Measurements from ENCODE around the gene SAMD4B.
A peak's percentile ranks its signal among the peaks of the same experiment; 100 is the strongest.

The SAMD4B gene

GRCh38 chr19:39426170-39426569, 83.9 kb downstream of the SAMD4B start:
- H3K27me3 ChIP-seq (ENCODE audit: control insufficient read depth, insufficient read depth, low read length, poor library complexity, severe bottlenecking), result no peaks in the 10 kb centered on the region
- 63 to 71% methylated on average over 5 of the region's 5 CpGs for WGBS, 2 experiments
- peaks cover 15% of the 10 kb centered on the region for H3K4me1 ChIP-seq (ENCODE audit: control insufficient read depth, insufficient read depth, low read length)
- H3K36me3 ChIP-seq (ENCODE audit: control insufficient read depth, insufficient read depth, low read length), result peaks cover 30% of the 10 kb centered on the region
- H3K9me3 ChIP-seq (ENCODE audit: control insufficient read depth, low read length), result no peaks in the 10 kb centered on the region
- no peak overlapping the region for H3K4me3 ChIP-seq (ENCODE audit: insufficient read depth, low read depth, low read length)
- peak overlapping the region; percentile 44 for H3K27ac ChIP-seq (ENCODE audit: insufficient read depth, low read depth, low read length, poor library complexity, severe bottlenecking)

DNA sequence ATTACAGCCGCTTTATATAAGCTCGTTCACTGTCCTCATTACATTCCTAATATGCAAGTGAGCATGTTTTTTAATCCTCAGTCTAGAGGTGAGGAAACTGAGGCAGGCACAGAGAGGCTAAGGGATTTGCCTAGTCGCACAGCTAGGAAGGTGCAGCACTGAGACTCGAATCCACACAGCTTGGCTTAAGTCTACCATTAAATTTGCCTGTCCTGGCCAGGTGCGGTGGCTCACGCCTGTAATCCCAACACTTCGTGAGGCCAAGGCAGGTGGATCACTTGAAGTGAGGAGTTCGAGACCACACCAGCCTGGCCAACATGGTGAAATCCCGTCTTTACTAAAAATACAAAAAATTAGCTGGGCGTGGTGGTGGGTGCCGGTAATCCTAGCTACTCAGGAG, 85.5 kb downstream of the SAMD4B start:
- no peaks in the 10 kb centered on the region for H3K9me3 ChIP-seq (ENCODE audit: control insufficient read depth, low read length)
- 95% methylated on average over 11 of the region's 11 CpGs for WGBS, 2 experiments
- no peak overlapping the region for H3K4me3 ChIP-seq (ENCODE audit: insufficient read depth, low read depth, low read length)
- peaks cover 15% of the 10 kb centered on the region for H3K4me1 ChIP-seq (ENCODE audit: control insufficient read depth, insufficient read depth, low read length)
- peaks cover 19% of the 10 kb centered on the region for H3K36me3 ChIP-seq (ENCODE audit: control insufficient read depth, insufficient read depth, low read length)
- no peaks in the 10 kb centered on the region for H3K27me3 ChIP-seq (ENCODE audit: control insufficient read depth, insufficient read depth, low read length, poor library complexity, severe bottlenecking)
- no peak overlapping the region for H3K27ac ChIP-seq (ENCODE audit: insufficient read depth, low read depth, low read length, poor library complexity, severe bottlenecking)

- peaks cover 15% of the 10 kb centered on the region for H3K4me1 ChIP-seq (ENCODE audit: control insufficient read depth, insufficient read depth, low read length)
- peak overlapping the region; percentile 14 for H3K4me3 ChIP-seq (ENCODE audit: insufficient read depth, low read depth, low read length)
- H3K9me3 ChIP-seq (ENCODE audit: control insufficient read depth, low read length), result no peaks in the 10 kb centered on the region
- no peaks in the 10 kb centered on the region for H3K27me3 ChIP-seq (ENCODE audit: control insufficient read depth, insufficient read depth, low read length, poor library complexity, severe bottlenecking)
- WGBS, 2 experiments, result 22 to 24% methylated on average over 23 of the region's 23 CpGs
- peaks cover 20% of the 10 kb centered on the region for H3K36me3 ChIP-seq (ENCODE audit: control insufficient read depth, insufficient read depth, low read length)
- peak overlapping the region; percentile 91 for H3K27ac ChIP-seq (ENCODE audit: insufficient read depth, low read depth, low read length, poor library complexity, severe bottlenecking)
Measured at GRCh38 chr19:39428283-39429112, 86.3 kb downstream of the SAMD4B start.

DNA sequence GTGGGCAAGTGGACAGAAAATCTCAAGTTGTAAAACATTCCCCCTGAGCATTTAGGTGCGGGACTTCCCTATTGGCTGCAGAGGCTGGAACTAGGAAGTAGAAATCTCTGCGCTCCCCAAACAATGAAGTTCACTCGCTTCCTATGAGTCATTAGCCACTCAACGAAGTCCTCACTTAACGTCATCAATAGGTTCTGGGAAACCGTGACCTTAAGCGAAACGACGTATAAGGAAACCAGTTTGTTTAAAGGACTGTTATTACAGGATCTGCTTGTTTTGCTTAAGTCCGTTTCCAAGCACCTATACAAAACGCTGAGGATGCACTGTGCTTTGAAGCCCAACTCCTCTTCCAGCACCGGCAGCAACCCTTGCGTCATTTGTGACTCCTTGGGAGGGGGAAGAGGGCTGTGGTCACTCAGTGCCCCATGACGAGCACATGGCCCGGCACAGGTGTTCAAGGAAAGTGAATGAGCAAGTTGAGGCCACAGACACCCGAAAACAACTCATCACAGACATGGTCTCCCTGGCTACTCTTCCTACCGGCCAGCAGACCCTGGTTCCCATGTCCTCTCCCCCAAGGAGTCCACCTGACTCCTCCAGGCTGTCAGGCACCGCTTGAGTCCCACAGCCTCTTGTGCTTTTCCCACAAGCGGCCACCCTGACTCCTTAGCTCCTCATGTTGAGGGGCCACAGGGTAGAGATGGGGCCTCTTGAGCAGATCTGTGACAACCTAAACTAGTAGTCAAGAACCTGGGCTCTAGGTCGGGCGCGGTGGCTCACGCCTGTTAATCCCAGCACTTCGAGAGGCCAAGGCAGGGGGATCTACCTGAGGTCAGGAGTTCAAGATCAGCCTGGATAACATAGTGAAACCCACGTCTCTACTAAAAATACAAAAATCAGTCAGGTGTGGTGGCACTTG, 88.7 kb downstream of the SAMD4B start:
- peak overlapping the region; percentile 17 for H3K27ac ChIP-seq (ENCODE audit: insufficient read depth, low read depth, low read length, poor library complexity, severe bottlenecking)
- 85 to 87% methylated on average over 25 of the region's 25 CpGs for WGBS, 2 experiments
- no peaks in the 10 kb centered on the region for H3K27me3 ChIP-seq (ENCODE audit: control insufficient read depth, insufficient read depth, low read length, poor library complexity, severe bottlenecking)
- H3K4me3 ChIP-seq (ENCODE audit: insufficient read depth, low read depth, low read length), result no peak overlapping the region
- no peaks in the 10 kb centered on the region for H3K9me3 ChIP-seq (ENCODE audit: control insufficient read depth, low read length)
- H3K4me1 ChIP-seq (ENCODE audit: control insufficient read depth, insufficient read depth, low read length), result peaks cover 23% of the 10 kb centered on the region
- peaks cover 24% of the 10 kb centered on the region for H3K36me3 ChIP-seq (ENCODE audit: control insufficient read depth, insufficient read depth, low read length)

DNA sequence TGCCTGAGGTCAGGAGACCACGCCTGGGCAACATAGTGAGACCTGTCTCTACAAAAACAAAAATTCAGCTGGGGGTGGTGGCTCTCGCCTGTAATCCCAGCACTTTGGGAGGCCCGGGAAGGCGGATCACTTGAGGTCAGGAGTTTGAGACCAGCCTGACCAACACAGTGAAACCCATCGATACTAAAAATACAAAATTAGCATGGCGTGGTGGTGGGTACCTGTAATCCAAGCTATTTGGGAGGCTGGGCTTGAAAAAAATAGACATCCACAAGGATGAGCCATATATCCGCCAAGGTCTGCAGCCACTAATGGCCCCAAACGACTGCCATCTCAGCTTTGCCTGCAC, 90.4 kb downstream of the SAMD4B start:
- no peak overlapping the region for H3K27ac ChIP-seq (ENCODE audit: insufficient read depth, low read depth, low read length, poor library complexity, severe bottlenecking)
- H3K36me3 ChIP-seq (ENCODE audit: control insufficient read depth, insufficient read depth, low read length), result peaks cover 24% of the 10 kb centered on the region
- H3K4me3 ChIP-seq (ENCODE audit: insufficient read depth, low read depth, low read length), result no peak overlapping the region
- WGBS, 2 experiments, result 96% methylated on average over 8 of the region's 8 CpGs
- H3K9me3 ChIP-seq (ENCODE audit: control insufficient read depth, low read length), result no peaks in the 10 kb centered on the region
- H3K4me1 ChIP-seq (ENCODE audit: control insufficient read depth, insufficient read depth, low read length), result peaks cover 23% of the 10 kb centered on the region
- H3K27me3 ChIP-seq (ENCODE audit: control insufficient read depth, insufficient read depth, low read length, poor library complexity, severe bottlenecking), result no peaks in the 10 kb centered on the region

DNA sequence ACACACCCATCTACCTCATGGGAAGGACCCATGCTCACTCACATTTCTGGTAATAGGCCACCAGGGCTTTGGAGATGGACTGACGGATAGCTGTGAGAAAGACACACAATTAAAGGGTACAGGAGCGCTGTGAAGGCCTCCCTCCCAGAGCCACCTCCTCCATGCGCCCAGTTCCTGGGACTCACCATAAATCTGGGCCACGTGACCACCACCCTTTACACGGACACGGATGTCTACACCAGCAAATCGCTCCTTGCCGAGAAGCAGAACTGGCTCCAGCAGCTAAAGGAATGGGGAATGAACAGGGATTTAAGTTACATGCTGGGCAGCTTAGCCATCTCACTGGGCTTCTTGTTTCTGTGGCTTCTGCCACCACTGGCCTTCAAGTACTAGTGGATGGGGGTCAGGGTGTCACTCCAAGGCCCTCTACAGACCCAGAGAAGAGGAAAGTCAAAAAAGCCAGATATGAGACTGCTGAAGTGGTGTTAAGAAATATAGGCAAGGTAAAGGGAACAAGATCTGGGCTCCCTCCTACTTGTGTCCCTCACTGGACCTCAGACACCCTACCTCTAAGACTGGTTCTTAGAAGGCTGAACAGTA, 91.4 kb downstream of the SAMD4B start:
- Histone ChIP-seq H3K27ac (ENCODE audit: insufficient read depth, low read depth, low read length, poor library complexity, severe bottlenecking) (no peak overlapping the region), H3K9me3 (ENCODE audit: control insufficient read depth, low read length) (no peaks in the 10 kb centered on the region), H3K36me3 (ENCODE audit: control insufficient read depth, insufficient read depth, low read length) (peaks cover 24% of the 10 kb centered on the region), H3K27me3 (ENCODE audit: control insufficient read depth, insufficient read depth, low read length, poor library complexity, severe bottlenecking) (no peaks in the 10 kb centered on the region), H3K4me3 (ENCODE audit: insufficient read depth, low read depth, low read length) (no peak overlapping the region), H3K4me1 (ENCODE audit: control insufficient read depth, insufficient read depth, low read length) (peaks cover 22% of the 10 kb centered on the region)
- 97 to 98% methylated on average over 8 of the region's 8 CpGs for WGBS, 2 experiments

DNA sequence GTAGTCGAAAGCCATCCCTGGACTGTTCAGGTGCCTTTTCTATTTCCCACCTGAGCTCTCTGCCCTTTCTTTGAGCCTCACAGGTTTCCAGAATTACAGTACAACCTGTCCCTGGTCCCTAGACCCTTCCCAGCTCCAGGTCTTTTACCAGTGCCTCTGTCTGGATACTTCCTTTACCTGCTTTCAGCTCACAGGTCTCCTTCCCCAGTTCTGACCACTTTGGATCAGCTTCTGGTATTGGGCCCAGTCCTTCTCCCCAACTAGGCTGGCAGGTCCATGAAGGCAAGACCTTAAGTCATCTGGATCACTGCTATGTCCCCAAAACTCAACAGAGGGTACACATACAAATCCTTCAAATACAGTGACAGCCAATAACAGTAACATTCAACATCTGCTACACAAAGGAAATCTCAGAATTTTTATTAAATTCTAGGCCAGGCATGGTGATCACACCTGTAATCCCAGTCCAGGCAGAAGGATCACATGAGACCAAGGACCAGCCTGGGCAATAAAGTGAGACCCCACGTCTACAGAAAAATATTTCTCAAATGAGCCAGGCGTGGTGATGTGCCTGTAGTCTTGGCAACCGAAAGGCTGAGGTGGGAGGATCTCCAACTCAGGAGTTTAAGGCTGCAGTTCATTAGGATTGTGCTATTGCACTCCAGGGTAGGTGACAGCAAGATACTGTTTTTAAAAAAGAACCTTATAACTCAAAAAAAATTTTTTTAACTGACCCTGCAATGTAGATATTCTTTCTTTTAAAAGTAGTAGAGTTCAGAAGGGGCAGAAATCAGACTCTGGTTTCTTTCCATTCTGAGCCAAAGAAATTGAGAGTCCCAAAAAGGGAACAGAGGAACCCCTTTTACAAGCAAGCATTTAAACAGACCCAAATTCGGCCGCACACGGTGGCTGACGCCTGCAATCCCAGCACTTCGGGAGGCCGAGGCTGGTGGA, 92.2 kb downstream of the SAMD4B start:
- Histone ChIP-seq H3K27me3 (ENCODE audit: control insufficient read depth, insufficient read depth, low read length, poor library complexity, severe bottlenecking) (no peaks in the 10 kb centered on the region), H3K9me3 (ENCODE audit: control insufficient read depth, low read length) (no peaks in the 10 kb centered on the region), H3K36me3 (ENCODE audit: control insufficient read depth, insufficient read depth, low read length) (peaks cover 24% of the 10 kb centered on the region), H3K4me3 (ENCODE audit: insufficient read depth, low read depth, low read length) (peak overlapping the region; percentile 70), H3K27ac (ENCODE audit: insufficient read depth, low read depth, low read length, poor library complexity, severe bottlenecking) (no peak overlapping the region), H3K4me1 (ENCODE audit: control insufficient read depth, insufficient read depth, low read length) (peaks cover 14% of the 10 kb centered on the region)
- 66 to 67% methylated on average over 10 of the region's 10 CpGs for whole genome bisulfite sequencing, 2 experiments

All from ectodermal cell (in vitro differentiated cells).